HG02623 (cell line): ENCODE measurements around the gene DKK3.

Experiments
- ATAC-seq: cut with Tn5 transposase; IDR thresholded peaks from one replicate; pipeline ENCODE4 v1.9.1; 2021; ENCODE audit warnings: moderate library complexity; ENCODE audit not compliant: unreplicated experiment

Gene DKK3

DNA sequence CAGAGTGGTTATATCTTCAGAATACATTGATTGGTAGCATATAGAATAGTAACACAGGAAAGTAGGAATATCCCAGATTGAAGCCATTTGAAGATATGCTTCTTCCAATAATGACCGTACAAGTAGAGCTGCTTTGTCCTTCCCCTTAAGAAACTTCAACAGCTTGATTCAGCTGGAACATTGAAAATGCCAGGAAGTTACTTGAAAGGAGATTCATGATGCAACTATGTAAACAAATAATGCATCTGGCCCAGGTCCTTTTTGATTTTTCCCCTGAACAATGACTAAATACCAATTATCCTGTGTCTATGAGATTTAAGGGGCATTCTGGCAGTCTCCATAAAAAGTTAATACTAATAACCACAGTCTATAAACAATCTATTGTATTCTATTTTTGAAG, 3.0 kb downstream of the DKK3 start:
- ATAC-seq = no peak

DNA sequence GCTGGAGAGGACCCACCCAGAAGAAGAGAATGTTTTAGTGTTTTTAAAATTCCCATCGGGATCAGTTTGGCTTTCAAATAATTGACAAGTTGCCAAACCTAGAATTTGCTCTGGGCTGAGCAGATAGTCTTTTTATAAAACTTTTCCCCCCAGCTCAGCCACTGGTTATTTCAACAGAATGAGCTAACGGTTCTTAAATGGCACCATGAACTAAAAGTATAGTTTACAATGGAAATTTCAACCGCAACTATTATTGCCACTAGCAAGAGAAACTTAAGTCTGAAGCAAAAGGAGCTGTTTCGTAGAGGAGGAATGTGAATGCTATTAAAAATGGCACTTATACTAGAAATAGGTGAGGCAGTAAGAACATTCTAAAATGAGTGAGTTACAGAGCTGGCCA, 3.4 kb downstream of the DKK3 start:
- no peak for ATAC-seq

- ATAC-seq = no peak
These were observed 4.6 kb downstream of the DKK3 start for GRCh38 chr11:12003815-12004214.

GRCh38 chr11:12003336-12003735, 5.1 kb downstream of the DKK3 start:
- ATAC-seq = no peak

DNA sequence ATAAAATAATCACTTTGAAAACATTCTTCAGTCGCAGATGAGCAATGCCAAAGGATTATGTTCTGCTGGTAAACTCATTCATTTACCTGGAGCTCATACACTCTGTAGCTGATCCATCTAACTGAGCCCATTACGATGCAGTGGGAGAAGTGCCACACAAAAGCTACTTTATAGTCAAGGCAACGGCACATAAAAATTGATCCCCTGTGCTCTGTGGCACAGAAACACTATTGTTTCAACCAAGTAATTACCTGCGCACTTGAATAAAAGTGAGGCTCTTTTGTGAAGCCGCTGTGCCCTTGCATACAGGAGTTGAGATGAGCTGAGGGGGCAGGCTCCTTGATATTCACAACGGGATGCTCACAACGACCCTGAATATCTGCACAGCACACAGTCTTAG, 7.2 kb downstream of the DKK3 start:
- ATAC-seq = no peak

- ATAC-seq = no peak
These were observed 10.2 kb downstream of the DKK3 start for GRCh38 chr11:11998091-11998781.

DNA sequence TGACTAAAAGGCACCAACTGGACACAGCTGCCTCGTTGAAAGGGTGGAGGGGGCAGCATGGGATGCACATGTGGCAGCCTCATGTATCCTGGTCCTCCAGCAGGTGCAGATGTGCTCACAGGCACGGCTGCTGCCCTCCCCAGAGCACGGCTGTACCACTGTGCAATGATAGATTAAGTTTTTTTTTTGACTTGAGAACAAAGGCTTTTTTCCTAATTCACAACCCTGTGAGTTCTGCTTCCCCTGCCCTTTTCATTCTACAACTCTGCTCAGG, 11.4 kb downstream of the DKK3 start:
- no peak for ATAC-seq

DNA sequence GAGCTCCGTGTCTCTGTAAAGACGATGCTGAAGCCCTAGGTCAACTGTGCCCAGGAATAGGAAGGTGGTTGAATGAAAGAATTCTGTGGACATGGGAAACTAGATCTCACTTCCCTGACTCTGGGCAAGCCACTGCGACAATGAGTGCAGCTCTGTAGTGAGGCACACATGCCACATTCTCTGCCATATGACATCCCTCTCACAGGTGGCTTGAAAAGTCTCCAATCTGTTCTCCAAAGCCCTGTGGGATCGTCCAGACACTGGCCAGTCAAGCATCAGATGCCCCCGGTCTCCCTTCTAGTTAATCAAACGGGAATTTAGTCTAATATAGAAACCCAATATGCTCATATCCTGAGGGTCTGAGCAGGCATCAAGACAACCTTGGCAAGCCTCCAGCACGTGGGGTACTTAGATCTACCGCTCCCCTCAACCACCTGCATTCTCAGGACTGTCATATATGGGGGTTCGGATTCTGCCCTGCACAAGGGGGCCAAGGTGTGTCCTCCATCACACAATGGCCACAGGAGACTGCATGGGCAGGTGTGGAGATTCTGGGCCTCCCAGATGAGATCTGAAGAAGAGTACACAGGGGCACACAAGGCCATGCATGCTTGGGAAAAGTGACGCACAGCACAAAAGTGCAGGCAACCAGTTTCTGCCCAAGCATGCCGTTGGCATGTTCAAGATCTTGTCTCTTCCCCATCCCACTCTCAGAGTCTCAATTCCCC, 11.9 kb downstream of the DKK3 start:
- ATAC-seq = no peak

DNA sequence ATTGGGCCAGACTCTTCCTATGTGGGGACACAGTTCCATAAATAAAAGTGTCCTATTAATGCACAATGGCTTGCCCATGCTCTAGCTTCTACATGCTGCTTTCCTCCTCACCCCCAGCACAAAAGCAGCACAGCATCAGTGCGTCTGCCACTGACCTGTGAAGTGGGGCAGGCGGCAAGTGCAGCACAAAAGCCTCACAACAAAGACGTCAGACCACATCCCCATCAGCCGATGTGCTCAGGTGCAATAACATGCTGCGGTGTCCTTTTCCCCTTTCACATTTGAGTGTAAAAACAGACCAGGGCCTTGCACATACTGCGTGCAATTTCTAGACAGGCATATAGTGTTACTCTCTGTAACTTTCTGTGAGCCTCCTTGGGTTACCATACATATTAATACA, 12.8 kb downstream of the DKK3 start:
- no peak for ATAC-seq

- ATAC-seq = no peak
These were observed 14.6 kb downstream of the DKK3 start for GRCh38 chr11:11993839-11994238.

- ATAC-seq = no peak
These were observed 15.9 kb downstream of the DKK3 start for GRCh38 chr11:11992257-11993212.

DNA sequence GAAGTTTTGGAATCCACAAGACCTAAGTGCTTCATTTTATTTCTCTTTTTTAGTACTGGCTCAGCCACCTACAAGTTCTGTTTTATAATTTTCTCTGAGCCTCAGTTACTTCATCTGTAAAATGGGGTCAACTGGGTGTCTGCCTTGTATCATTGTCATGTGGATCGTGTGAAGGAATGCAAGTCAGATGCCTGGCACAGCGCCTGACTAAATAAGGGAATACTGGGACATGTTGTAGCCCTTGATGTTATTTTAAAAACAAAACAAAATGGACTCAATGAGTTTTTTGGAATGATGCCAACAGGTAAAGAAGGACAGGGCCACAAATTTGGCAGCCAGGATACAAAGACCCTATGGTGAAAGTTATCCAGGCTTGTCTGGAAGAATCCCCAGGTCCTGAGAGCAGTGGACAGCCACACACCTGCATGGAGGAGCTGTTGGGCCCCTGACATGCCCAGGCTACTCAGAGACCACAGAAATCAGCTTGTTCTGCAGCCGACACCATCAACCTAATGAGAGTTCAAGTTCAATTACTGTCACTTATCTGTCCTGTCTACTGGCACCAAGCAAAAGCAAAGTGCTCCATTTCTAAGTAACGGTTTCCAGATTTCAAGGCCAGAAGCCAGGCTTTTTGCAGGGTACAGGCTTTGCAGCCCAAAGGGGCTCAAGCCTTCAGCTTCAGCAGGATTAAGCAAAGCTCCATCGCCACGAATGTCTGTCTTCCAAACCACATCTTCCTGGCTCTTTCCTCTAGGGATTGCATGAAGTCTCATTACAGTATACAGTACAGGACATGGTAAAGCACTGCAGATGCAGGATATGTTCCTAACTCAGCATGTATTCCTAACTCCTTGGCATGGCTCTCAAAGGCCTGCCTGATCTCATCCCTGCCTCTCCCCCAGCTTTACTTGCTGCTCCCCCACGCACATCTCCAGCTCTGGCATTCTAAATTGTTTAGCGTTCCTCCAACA, 18.4 kb downstream of the DKK3 start:
- ATAC-seq = no peak

- no peak for ATAC-seq
These were observed 19.7 kb downstream of the DKK3 start for GRCh38 chr11:11988681-11989261.

GRCh38 chr11:11988099-11988651, 20.3 kb downstream of the DKK3 start:
- no peak for ATAC-seq

DNA sequence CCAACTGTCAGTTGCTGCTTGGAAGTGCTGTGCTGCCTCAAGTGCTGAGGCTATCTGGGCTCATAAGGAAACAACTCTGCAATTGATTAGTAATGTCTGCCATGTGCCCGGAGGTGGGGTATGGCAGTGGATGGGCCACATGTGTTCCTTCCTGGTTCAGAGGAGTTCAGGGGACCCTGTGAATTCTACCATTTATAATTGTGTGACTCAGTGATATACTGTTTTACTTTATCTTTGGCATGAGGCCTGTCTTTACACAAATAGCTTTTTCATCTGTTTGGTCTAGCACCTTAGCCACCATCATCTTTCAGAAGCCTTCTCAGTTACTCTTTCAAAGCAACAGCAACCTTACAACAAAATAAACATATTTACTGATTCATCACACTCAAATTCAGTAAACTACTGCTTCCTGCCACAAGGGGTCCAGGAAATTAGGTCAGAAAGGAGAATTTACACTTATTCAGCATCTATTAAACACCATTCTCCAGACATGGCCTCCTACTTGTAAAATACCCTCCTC, 20.9 kb downstream of the DKK3 start:
- no peak for ATAC-seq

DNA sequence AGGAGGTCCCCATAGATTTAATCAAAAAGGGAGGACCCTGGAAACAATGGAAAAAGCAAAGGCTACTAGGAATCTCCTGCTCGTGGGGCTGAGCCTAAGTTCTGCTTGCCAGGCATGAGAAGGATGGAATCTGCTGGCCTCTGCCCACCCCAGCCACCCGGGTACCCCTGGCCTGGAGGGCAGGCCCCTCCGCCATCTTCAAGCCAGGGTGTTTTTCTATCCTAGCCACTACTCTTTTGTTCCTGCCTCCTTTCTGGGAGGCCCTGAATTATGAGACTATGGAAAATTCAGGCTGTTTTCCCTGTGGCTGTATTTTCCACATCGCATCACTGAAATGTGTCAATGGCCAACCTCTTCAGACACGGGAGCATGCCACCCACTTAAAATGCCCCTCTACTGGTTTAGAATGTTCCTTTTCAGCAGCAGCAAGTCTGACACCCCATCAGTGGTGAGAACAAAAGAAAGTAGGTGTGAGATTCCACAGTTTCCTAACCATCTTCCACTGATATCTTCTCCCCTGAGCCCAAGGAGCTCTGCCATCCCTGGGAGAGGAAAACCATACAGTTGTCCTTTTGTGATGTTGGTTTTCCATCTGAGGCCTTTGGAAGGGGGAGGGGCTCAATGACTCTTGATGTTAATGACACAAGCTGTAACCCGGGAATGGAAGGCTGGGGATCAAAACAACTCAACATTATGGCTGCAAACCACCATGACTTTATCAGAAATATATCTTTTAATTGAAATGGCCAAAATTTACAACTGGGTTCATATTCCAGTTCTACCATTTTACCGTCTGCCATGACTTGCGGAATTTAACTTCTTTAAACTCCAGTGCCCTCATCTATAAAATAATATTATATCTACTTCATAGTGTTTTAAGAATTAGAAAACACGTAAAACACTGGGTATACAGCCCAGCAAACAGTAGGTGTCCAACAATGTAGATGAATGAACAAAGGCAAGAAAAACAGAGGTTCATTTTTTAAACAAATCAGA, 22.2 kb downstream of the DKK3 start:
- ATAC-seq = no peak

DNA sequence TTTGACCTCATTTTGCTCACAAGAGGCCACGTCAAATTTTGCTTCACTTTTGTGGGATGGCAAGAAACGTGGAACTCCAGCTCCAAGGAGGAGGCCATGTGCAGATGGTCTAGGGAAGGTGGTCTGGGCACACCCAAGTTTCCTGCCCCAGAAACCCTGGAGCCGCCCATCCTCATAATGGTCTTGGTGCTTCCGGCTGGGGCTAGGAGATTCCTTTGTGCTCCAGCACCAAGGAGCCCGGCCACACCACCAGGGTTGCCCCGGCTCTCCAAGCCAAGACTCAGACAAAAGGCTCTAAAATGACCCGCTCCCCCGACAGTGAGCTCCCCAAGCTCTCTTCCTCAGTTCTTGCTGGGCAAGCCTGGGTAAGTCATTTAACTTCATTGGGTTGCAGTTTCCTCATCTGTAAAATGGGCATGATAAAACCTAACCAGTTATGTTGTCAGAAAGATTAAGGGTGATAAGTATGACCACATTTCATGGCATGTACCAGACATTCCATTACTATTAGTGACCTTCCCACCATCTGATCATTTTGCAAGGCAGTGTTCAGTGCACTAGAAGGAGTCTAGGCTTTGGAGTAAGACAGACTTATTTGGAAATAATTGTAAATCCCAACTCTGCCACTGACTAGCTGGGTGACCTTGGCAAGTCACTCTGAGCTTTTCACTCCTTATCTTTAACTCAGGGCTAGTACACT, 23.3 kb downstream of the DKK3 start:
- ATAC-seq = no peak

DNA sequence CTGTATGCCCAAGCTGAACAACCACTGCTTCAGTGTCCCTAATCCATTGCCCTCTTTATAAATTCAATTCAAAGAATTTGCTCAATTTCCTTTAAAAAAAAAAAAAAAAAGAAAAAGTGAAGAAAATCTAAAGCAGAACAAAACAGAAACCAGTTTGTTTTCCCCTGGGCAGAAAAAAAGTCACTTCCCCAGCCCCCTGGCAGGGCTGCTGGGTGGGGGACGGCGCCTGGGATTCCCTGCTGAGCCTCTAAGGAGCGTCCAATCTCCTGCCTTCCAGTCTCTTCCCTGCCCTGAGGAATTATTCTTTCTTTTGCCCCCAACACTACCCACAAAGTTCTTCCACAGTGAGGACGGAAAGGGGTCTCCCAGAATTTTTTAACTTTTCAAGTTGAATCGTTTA, 23.9 kb downstream of the DKK3 start:
- no peak for ATAC-seq
